Stimulated activated CD8-positive, alpha-beta memory T cell treated with anti-CD3 and anti-CD28 coated beads, Interleukin-15, amount 100 ng/mL, for 4 hours (primary cell): Measurements from ENCODE around the gene ABHD11.

Experiments
- DNase-seq, 2 donors: peaks; one replicate each; pipeline ENCODE4 v3.0.0-alpha.2; 2020; ENCODE audit warnings: low read depth in 2 of 2

Gene ABHD11

GRCh38 chr7:73701357-73701995, 37.1 kb downstream of the ABHD11 start:
- DNase-seq: no peak

- DNase-seq: no peak
These were observed 37.9 kb downstream of the ABHD11 start for GRCh38 chr7:73700581-73701134.

DNA sequence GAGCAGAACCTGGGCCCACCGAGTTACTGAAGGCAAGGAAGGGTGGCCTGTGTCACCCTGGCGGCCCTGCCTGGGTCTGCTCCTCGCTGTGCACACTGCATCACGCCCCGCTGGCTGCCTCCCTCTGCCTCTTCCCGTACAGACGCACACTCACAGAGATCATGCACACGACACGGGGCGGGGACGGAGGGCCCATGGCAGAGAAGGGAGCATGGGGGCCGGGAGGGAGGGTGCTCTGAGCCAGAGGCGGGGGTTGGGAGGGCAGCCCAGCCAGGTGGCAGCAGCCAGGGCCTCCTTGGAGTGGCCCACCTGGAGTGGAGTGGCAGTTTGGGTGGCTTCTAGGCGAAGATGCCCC, 38.6 kb downstream of the ABHD11 start:
- no peak for DNase-seq

- no peak for DNase-seq
These were observed 39.1 kb downstream of the ABHD11 start for GRCh38 chr7:73699370-73700068.

DNA sequence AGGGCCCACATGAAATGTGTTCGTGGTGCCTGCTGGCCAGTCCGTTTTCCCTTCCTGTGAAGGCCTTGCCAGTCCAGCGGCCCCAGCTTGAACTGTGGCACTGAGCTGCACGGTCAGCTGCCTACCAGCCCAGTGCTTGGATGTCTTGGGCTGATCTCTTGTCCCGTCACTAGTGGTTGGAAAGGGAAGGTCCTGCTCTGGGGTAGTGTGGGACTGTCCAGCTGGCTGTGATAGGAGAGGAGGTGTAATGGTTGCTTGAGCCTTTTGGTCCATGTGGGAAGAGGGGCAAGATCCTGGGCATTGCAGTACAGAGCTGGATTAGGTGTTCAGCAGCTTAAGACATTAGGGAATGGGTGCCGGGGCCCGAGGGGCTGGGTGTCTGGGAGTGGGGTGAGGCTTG, 40.2 kb downstream of the ABHD11 start:
- DNase-seq: no peak

- DNase-seq: no peak
These were observed 42.2 kb downstream of the ABHD11 start for GRCh38 chr7:73696372-73696771.

DNA sequence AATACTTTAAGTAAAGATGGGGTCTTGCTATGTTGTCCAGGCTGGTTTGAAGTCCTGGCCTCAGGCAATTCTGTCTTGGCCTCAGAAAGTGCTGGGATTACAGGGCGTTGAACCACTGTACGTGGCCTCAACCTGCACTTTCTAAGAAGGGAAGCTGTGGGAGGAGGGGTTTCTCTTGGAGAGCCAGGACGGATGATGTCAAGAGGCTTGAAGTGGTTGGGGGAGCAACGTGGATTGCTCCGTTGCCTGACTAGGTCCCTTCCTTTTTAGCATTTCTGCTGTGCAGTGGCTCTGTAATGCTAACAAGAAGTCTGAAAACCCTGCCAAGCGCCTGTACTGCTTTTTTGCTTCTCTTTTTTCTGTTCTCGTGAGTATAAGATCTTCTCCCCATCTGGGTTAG, 48.0 kb downstream of the ABHD11 start:
- DNase-seq: no peak

DNA sequence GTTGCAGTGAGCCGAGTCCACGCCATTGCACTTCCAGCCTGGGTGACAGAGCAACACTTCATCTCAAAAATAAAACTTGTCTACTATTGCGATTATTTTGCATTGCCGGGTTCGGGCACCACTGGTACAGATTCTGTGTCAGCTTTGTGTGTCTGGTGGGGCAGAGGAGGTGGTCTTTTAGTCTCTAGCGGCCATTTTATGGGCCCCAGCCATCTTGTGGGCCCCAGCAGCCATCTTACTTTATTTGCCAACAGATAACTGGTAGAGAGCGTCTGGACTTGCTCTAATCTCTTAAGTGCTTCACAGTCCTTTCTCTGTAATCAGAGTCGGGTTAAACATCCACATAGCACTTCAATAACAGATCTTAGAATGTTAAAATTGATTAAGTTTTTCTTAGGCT, 50.3 kb downstream of the ABHD11 start:
- no peak for DNase-seq
